A204.1 (cell line): ENCODE measurements around the gene MS4A4E.
"Not testable (repeated sequence)": the region's sequence is repeated elsewhere in the genome, so short reads cannot be mapped to it uniquely, and the experiment has no call there.

Experiments
- FAIRE-seq: peaks from 2 replicates; lab custom pipeline; 2012; peaks lifted over from hg19 to GRCh38; lab: Jason Lieb, UNC

MS4A4E gene

GRCh38 chr11:60242740-60243239 is at the start of gene MS4A4E:
Gene MS4A4E, minus strand, starts transcription at chr11:60243137. Its CDS starts 13,082 bp downstream, at chr11:60230055.
- no peak for FAIRE-seq

GRCh38 chr11:60292145-60292544 is 49.2 kb upstream of the MS4A4E start:
- no peak for FAIRE-seq

GRCh38 chr11:60288531-60288930 is 45.6 kb upstream of the MS4A4E start:
- FAIRE-seq = no peak

- not testable (repeated sequence) for FAIRE-seq
These were observed 42.6 kb upstream of the MS4A4E start for GRCh38 chr11:60285411-60286126.

GRCh38 chr11:60282286-60282685 is 39.3 kb upstream of the MS4A4E start:
- FAIRE-seq = no peak

GRCh38 chr11:60281485-60281884 is 38.5 kb upstream of the MS4A4E start:
- FAIRE-seq = no peak

GRCh38 chr11:60280412-60280811 is 37.5 kb upstream of the MS4A4E start, which contains the start of gene MS4A4A:
Gene MS4A4A, plus strand, starts transcription at chr11:60280666. Its CDS starts 10 bp downstream, at chr11:60280676.
- FAIRE-seq = no peak

GRCh38 chr11:60274416-60274815 is 31.5 kb upstream of the MS4A4E start:
- FAIRE-seq = no peak

- FAIRE-seq = peak; percentile 87
These were observed 22.7 kb upstream of the MS4A4E start for GRCh38 chr11:60265373-60266214.

- no peak for FAIRE-seq
These were observed 21.7 kb upstream of the MS4A4E start for GRCh38 chr11:60264644-60265043.

GRCh38 chr11:60263402-60263801 is 20.5 kb upstream of the MS4A4E start:
- no peak for FAIRE-seq

- FAIRE-seq = no peak
These were observed 18.1 kb upstream of the MS4A4E start for GRCh38 chr11:60261014-60261413.

GRCh38 chr11:60257956-60258722 is 15.2 kb upstream of the MS4A4E start:
- no peak for FAIRE-seq

GRCh38 chr11:60252213-60253108 is 9.5 kb upstream of the MS4A4E start:
- no peak for FAIRE-seq

- no peak for FAIRE-seq
These were observed 8.7 kb upstream of the MS4A4E start for GRCh38 chr11:60251485-60252212.

GRCh38 chr11:60241786-60242185 is 1.2 kb downstream of the MS4A4E start:
- no peak for FAIRE-seq

GRCh38 chr11:60240662-60241061 is 2.3 kb downstream of the MS4A4E start:
- no peak for FAIRE-seq

- FAIRE-seq = no peak
These were observed 7.6 kb downstream of the MS4A4E start for GRCh38 chr11:60235321-60235720.

GRCh38 chr11:60230681-60231080 is 12.3 kb downstream of the MS4A4E start:
- FAIRE-seq = no peak

- no peak for FAIRE-seq
These were observed 20.8 kb downstream of the MS4A4E start for GRCh38 chr11:60222141-60222540.

- no peak for FAIRE-seq
These were observed 21.2 kb downstream of the MS4A4E start for GRCh38 chr11:60221692-60222091.
